ENCODE results near the gene CTSD. TPM values are rescaled to one million over a fixed set of nuclear protein-coding genes. Genes with fewer than 3 reads are reported as not detected.
A peak's percentile ranks its signal among the peaks of the same experiment; 100 is the strongest.

CTSD gene
- total RNA-seq, 1 donor from 2014 or later = 564 TPM

DNA sequence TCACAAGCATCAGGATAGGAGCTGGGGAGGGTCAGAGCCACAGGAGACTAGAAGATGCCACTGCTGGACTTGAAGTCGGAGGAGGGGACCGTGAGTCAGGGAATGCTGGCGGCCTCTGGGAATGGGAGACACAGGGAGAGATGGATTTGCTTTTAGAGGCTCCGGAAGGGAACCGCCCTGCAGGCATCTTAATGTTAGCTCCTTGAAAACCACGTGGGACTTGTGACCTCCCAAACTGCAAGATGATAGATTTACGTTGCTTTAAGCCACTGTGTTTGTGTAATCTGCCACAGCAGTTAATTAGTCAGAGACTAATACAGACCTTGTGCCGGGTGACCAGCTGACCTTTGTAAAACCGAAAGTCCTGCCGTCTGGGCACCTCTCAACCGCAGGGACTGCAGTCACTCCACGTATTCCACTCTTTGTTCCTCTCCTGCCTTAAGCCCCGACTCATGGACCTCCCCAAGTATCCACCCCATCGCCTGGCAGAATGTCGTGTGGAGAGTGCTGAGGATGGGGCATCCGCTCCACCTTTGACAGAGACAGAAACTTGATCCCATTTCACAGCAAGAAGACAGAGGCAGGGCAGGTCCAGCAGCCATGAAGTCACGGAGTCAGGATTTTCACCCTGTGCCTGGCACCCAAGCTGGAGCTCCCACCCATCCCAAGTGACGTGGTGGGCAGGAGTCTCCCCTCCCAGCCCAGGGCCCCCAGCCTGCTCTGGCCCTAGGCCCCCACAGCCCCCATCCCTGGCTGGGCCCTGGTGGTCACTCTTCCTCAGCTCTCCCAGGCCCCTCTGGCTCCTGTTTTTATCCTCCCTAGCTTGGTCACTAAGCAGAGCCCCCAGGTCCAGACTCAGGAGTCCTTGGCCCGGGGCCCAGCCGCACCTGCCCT is 19.4 kb upstream of the CTSD start:
- ATAC-seq (peak; percentile 45), DNase-seq (ENCODE audit: low spot score) (peak; percentile 39)

DNA sequence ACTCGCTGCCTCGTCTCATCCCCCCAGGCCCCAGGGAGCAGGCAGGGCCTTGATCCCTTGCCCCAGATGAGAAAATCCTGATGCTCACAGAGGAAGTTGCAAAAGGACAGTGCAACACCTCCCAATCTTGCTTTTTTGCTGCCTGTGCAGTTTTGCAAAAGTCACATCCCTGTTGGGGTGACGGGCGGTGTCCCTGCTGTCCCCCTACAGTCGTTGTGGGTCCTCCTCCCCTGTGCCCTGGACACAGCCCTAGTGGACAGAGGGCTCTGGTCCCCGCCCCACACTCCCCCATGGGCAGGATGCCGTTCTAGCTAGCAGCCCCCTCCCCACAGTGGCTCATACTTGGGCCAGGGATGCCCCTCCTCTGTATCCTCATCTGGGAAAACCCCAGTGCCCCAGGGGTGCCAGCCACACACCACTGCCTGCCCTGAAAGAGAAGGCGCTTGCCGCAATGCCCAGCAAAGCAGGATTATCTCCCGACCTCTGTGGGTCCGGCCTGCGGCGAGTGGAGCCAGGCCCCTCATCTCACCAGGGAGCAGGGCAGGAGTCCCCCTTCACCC is 18.4 kb upstream of the CTSD start:
- DNase-seq (ENCODE audit: low spot score) (no peak), ATAC-seq (peak; percentile 18)

DNA sequence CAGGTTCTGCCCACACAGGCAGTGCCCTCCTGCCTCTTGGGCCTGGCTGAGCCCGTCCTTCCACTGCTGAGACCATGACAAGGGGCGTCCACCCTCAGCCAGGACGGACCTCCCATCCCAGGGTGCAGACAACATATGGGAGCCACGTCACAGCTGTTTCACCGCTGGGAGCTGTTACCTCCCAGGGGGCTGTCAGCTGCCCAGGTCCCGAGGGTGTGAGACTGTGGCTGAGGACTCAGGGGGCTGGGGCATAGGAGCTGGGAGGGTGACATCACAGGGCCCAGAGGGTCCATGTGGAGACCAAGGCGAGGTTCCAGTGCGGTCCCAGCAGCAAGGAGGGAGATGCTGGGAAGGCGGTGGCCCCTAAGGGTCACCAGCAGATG is 17.9 kb upstream of the CTSD start:
- no peak for DNase-seq (ENCODE audit: low spot score)
- no peak for ATAC-seq

DNA sequence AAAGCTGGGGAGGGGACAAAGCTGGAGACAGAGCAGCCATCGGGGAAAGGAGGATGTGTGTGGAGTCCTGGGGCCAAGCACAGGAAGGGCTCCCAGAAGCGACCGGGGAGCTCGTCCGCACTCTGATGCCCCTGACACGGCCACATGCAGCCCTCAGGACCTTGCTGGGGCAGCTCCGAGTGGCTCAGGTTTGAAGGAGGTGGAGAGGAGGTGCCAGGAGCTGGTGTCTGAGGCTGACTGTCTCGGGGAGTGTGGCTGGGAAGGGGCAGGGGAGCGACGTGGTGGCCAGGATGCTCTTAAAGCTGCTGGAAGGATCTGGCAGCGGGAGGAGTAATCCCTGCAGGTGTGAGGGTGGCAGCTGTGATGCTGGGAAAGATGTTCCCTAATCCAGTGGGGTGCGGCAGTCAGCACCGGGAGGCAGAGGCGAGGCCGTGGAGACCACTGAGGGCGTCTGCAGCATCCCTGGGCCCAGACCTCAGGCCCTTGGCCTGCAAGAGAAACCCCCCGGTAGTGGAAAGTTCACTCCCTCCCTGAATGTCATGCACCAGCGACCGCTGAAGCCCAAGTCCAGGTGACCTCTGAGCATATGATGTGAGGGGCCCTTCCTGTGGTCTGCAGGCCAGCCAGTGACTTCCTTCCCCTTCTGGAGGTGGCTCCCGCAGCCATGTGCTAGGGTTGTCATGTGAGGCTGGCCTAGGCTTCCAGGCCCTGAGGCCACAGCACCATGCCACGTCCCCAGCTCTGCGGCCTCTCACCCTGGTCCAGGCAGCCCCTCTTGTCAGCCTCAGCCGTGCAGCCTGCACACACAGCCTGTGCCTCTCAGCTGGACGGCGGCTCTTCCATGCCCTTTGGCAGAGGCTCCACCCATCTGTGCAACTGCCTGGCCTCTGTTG is 17.2 kb upstream of the CTSD start:
- ATAC-seq (peak; percentile 46), DNase-seq (ENCODE audit: low spot score) (peak; percentile 54)

DNA sequence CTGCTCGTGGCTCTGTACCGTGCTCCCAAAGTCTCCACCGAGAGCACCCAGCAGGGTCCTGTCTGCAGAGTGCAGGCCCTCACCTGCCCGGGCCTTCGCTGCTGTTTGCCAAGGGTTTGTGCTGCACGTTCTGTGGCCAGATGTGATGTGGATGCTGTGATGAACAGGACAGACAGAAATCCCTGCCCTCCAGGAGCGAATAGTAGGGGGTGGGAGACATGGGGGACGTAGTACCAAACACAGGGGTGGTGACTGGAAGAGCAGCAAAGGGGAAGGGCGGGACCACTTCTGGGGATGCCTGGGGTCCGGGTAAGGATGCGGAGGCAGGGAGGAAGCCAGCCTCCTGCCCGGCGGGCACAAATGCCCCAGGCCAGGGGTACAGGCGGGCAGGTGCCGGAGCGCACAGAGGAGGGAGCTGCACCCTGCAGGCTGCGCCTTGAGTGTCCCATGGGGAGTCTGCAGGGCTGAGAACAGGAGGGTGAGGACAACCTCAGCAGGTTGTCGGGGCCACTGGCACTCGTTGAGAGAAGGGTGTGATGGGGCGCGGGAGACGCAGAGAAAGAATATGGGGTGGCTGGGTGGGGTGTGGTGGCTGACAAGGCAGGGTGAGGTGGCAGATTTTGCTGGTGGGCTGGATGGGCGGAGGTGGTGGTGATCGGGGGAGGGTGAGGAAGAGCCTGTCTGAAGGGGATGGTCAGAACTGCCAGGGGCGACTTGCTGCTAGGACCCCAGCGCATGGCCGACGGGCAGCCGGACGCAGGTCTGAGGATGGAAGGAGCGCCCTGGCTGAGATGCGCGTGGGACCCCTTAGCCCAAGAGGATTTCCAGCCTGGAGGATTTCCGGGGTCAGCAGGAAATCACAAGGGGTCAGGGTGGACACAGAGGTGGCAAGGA is 16.3 kb upstream of the CTSD start:
- no peak for ATAC-seq
- DNase-seq (ENCODE audit: low spot score) = no peak

DNA sequence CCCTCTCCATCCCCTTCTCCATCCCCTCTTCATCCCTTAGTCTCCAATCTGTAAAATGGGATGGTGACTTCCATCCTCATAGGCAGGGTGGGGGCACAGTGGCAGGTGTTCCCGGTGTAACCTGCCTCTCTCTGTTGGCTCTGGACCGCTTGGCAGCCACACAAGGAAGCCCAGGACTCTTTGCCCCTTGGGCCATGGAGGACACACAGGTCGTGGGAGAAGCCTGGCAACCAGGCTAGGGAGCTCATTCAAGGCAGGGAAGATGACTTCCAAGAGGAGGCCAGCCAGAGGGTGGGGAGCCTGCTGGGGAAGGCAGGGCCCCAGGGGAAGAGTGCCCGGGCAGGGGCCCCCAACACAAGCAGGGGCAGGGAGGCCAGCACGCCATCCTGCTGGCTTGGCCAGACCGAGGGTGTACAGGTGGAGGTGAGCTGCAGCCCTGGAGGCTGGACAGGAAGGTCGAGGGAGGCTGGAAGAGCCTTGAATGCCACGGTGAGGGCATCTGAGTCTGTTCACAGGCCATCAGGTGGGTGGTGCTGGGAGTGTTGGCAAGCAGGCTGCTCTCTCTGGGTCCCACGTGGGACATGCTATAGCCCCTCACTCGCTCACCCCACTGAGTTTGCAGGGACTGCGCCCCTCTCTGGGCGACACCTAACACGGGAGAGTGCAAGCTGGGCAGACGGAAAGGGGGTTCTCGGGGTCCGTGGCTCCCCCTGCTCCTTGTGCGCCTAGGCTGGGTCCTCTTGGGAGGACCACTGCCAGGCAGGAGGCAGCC is 15.5 kb upstream of the CTSD start:
- DNase-seq (ENCODE audit: low spot score) (peak; percentile 43), ATAC-seq (no peak)

DNA sequence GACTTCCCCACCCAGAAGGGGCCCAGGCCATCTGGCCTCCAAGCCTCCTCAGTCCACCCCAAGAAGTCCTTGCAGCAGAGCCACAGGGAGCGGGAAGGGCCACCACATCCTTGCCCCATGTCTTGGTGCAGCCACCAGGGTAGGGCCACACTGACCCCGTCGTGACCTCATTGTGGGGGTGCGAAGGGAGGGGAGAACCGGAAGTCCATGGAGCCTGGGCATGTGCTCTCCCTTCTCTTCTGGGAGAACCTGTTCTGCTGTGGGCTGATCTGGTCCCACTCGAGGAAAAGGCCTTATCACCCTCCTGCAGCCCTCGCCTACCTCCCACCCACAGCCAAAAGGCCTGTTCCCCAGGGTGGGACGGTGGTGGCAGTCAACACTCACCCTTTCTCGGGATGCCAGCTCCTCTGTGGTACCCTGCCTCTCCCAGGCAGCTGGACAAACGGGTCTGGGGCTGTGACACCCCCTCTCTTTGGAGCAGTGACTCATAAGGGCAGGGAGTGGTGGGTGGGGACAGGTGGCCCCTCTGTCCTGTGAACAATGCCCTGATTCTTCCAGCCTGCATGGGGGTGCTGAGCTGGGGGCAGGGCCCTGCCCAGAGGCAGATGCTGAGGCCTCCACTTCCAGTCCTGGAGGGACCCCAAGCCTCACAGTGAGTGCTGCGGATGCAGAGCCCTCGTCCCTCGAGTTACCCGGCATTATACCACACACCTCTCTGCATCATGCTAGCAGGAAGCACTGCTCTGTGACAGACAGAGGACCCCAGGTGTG is 14.6 kb upstream of the CTSD start:
- ATAC-seq (no peak), DNase-seq (ENCODE audit: low spot score) (peak; percentile 45)

DNA sequence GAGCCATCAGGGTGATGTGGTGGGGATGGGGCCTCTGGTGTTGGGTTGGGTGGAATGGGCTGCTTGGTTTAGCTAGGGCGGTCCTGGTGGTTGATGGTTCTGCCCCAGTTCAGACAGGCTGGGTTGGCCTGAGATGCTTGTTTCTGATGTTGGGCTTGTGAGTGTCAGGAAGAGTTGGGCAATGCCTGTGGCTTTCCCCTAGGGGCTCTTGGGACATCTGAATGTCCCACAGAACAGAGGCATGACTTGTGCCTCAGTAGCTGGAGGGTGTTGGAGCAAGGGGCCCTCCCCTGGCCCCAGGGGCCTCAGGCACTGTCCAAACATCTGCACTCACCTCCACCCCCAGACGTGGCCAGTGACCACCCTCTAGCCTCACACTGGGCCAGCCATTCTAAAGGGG is 14.0 kb upstream of the CTSD start:
- no peak for ATAC-seq
- DNase-seq (ENCODE audit: low spot score) = peak; percentile 48

DNA sequence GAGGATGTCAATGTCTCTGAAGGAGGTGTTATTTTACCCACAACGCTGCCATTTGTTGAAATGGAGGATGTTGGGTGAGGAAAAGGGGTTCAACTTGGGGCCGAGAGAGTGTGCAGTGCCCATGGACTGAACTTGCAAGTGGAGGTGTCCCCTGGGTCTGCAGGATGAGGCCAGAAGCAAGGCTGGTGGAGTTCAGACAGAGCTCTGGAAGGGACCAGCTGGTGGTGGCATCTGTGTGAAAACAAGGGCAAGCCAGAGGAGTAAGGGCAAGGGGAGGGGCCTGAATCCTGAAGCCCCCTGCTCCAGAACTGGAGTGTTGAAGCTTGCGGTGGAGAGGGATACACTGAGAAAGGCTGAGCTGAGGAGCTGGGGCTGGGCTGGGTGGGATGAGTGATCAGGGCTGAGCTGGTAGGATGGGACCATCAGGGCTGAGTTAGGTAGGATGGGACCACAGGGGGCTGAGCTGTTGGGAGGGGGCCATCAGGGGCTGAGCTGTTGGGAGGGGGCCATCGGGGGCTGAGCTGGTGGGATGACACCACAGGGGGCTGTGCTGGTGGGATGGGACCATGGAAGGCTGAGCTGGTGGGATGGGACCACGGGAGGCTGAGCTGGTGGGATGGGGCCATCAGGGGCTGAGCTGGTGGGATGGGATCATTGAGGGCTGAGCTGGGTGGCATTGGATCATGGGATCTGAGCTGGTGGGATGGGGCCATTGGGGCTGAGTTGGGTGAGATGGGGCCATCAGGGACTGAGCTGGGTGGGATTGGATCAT is 13.4 kb upstream of the CTSD start:
- peak; percentile 33 for DNase-seq (ENCODE audit: low spot score)
- ATAC-seq = no peak

DNA sequence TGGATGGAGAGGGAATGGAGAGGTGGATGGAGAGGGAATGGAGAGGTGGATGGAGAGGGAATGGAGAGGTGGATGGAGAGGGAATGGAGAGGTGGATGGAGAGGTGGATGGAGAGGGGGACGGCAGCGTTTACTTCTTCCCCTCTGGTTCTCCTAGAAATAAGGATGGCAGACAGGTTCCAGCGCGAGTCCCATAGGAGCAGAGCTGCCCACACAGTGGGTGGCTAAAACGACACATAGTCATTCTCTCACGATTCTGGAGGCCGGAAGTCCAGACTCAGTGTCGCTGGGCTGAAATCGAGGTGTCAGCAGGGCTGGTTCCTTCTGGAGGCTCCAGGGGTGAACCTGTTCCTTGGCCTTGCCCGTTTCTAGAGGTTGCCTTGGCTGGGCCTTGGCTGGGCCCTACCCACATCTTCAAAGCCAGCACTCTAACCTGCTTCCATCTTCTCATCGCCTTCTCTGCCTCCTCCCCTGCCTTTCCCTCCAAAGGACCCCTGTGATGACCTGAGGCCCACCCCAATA is 12.7 kb upstream of the CTSD start:
- peak; percentile 40 for DNase-seq (ENCODE audit: low spot score)
- no peak for ATAC-seq

DNA sequence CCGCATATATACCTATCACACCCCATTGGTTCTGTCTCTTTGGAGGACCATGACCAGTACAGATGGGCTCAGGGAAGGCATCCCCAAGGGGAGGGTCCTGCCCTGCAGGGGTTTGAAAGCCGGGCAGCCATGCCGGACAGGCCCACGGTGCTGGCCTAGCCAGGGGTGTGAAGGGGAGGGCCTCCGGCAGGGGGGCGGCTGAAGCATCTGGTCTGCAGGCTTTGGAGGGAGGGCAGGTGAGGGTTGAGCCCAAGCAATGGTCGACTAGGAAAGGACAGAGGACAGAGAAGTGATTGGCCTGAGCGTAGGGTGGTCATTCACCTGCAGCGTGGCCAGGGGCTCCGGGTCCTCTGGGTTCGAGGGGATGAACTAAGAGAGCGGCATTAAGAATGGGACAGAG is 11.2 kb upstream of the CTSD start:
- ATAC-seq (no peak), DNase-seq (ENCODE audit: low spot score) (peak; percentile 40)

DNA sequence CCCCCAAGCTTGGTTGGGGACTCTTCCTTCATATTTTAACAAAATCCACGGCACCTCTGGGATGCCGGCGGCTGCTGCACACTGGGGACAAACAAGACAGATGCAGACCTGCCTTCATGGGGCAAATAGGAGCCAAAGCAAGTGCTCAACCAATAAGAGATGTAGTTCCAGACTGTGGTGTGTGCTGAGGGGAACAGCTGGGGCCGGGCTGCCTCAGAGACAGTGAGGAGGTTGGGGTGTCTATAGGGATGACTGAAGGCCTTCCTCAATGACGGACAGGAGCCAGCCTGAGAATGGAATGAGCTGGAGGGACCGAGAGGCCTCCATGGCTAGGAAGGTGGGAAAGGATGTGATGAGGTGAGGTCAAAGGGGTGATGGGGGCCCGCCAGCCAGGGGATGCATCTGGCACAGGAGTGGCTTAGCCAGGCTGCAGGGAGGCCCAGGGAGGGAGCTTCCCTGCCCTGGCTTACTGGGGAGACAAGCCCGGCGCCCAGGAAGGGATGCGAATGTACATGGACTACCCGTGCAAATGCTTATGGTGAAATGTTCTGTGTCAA is 10.3 kb upstream of the CTSD start:
- DNase-seq (ENCODE audit: low spot score) (peak; percentile 41), ATAC-seq (no peak)

DNA sequence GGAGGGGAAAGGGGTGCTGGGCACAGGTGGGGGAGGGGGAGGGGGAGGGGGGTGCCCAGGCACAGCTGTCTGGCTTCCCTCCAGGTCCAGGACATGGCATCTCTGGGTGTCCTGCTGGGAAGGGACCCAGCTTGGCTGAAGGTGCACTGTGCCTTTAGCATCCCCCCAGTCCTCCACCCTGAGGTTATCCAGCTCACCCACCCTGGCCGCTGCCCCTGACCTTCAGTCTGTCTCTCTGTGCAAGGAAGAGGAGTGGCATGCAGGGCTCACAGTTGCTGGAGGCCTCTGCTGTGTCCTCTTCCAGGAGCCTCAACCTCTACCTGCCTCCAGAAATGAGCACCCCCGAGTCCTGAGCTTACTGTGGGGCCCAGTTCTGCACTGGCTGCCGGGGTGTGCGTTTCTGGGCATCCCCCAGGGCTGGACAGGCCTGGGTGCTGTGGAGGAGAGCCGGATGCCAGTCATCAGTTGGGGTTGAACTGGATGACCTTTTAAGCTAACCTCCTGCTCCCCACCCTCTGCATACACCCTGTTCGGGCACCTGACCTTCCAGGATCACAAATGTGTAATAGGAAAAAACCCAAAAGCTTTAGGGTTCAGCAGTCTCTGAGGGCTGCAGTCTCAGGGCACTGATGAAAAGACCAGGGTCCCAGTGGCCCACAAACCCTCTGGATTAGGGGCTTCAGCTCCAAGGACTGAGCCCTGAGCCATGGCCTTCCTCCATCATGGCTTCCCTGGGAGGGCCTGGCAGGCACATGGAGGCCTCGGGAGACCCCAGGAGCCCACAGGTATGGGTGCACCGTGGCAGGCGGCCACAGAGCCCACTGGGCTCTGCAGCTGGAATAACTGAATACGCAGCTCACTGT is 9.6 kb upstream of the CTSD start:
- ATAC-seq (no peak), DNase-seq (ENCODE audit: low spot score) (peak; percentile 44)

DNA sequence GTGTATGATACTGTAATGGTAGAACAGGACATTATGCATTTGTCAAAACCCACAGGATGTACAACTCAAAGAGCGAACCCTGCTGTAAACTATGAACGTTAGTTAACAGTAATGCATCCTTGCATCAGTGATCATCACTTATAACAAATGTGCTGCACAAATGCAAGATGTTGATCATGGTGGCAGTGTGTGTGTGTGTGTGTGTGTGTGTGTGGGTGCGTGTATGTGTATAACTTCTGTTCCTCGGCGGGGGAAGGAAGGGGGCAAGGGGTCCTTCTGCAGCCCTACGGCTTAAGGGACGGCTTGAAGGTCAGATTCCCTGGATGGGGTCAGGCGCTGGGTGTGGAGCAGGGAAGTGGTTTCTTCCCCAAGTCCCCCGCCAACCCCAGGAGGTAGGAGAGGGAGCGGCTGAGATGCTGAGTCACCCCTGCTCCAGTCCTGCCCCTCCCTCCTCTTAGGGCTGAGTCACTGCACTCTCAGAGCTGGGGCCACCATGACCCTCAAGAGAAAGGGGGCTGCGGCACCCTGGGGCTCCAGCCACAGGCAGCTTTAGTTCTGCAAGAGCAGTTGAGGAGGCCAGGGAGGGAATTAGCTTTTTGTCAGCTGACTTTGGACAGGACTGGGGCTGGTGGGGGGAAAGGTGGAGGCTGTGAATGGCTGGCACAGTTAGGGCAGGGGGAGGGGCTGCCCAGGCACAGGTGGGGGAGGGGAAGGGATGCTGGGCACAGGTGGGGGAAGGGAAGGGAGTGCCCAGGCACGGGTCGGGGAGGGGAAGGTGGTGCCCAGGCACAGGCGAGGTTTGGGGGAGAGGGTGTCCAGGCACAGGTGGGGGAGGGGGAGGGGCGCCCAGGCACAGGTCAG is 8.8 kb upstream of the CTSD start:
- DNase-seq (ENCODE audit: low spot score) (peak; percentile 55), ATAC-seq (peak; percentile 64)

DNA sequence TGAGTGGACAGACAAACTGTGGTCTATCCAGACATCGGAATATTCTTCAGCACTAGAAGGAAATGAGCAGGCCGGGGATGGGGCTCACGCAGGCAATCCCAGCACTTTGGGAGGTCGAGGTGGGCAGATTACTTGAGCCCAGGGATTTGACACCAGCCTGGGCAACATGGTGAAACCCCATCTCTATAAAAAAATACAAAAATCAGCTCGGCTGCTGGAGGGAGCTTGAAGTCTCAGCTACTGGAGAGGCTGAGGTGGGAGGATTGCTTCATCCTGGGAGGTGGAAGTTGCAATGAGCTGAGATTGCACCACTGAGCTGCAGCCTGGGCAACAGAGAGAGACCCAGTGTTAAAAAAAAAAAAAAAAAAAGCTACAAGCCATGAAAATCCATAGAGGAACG is 8.0 kb upstream of the CTSD start:
- ATAC-seq (peak; percentile 33), DNase-seq (ENCODE audit: low spot score) (no peak)

DNA sequence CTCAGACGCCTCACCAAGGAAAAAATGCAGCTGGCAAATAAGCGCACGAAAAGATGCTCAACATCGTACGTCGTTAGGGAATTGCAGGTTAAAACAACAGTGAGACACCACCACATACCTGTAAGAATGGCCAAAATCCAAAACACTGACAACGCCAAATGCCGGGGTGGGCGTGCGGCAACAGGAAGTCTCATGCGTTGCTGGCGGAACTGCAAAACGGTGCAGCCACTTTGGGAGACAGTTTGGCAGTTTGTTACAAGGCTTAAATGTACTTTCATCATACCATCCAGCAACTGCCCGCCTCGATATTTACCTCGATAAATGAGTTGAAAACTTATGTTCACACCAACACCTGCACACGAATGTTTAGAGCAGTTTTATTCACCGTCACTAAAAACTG is 7.5 kb upstream of the CTSD start:
- ATAC-seq = no peak

More for the DNA sequence above, 7.5 kb upstream of the CTSD start:
- no peak for DNase-seq (ENCODE audit: low spot score)
